Right kidney (tissue), 1 donor: ENCODE results near the gene SLC35F4.

ENCODE experiments used
- DNase-seq: peaks from one replicate; pipeline ENCODE4 v3.0.0-alpha.2; 2016

Gene SLC35F4

DNA sequence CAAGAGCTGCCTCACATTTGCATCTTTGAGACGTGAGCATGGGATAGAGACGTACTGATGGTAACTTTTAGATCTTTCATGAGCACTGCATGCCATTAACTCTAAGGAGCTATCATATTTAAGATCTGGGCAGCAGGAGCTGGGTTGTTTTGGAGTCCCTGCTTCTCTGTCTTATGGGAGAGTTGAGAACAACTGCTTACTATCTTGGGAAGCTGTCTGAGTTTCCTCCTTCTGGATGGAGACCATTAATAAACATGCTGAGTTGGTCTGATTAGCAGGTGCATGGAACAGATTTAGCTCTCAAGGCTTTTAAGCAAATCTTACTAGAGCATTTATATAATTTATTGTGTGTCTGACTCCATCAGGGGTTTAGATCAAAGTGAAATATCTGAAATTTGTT is 252.9 kb downstream of the SLC35F4 start:
- DNase-seq = no peak

GRCh38 chr14:57611555-57612075 is 254.3 kb downstream of the SLC35F4 start:
- DNase-seq = no peak

DNA sequence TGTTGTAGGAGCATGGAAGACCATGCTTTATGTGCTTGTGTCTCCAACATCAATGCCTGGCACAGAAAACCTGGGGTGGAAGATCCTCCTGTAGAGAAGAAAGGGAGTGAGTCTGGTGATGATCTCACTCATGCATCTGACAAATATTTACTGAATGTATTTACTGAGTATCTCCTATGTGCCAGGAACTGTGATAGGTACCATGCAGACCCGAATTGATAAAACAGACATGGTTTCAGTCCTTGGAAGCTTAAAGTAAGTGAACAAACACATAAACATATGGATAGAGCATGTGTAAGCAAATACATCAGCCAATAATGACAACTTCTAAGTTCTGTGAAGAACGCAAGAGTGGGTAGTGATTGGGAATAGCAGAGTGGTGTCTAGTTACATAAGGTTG is 255.3 kb downstream of the SLC35F4 start:
- DNase-seq = no peak

- DNase-seq = peak; percentile 12
Measured at GRCh38 chr14:57609192-57610075, 256.5 kb downstream of the SLC35F4 start.

DNA sequence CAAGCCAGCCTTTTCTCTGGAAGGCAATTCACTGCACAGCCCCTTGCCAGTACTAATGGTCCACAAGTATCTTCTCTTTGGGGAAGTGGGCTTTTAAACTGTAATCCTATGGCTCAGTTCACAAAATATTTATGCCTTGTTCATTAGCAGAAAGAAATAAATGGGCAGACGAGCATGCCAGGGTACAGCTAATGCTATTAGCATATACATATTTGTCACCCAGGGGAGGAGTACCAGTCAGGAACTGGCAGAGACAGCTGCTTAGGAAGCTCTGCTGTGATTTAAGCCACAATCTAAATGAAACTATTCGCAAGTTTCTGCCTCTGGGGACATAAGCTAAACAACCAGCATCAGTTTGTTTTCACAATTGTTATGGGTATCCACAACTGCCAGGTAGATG is 258.8 kb downstream of the SLC35F4 start:
- DNase-seq = no peak

- DNase-seq = no peak
Measured at GRCh38 chr14:57583396-57583795, 282.5 kb downstream of the SLC35F4 start.

- DNase-seq = no peak
Measured at GRCh38 chr14:57582746-57583145, 283.1 kb downstream of the SLC35F4 start.

- no peak for DNase-seq
Measured at GRCh38 chr14:57578801-57579200, 287.1 kb downstream of the SLC35F4 start.

DNA sequence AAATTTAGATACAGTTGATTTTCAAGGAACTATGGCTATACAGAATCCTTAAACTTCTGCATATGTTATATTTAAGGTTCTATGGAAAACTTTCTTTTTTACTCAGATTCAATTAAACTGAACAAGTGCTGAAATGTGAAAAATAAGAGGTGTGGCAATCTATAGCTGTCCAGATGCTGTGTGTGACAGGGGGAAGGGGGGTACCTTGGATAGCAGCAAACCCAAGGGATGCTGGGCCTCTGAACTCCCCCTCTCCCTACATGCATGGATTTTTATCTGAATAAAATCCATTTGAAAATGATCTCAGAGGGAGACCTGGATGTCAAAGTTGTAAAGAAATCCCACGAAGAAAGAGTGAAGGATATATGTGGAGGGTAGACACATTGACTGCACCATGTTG is 289.4 kb downstream of the SLC35F4 start:
- no peak for DNase-seq

DNA sequence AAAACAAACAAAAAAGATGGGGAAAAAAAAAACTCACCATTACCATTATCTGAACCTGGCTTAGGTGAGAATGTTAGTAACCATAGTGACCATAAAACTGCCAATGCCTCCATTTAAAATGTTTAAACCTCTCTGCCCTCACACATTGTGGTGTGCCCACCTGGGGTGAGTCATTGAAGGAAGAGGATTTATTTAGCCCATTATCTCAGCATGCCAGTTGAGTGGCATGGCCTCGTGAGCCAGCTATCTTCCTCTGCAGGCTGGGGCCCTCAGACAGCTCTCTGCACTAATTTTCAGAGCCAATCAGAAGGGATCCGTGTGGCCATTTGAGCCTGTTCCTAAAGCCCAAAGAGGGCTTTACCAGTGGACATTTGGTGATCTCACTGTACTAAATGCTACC is 290.4 kb downstream of the SLC35F4 start:
- DNase-seq = no peak

DNA sequence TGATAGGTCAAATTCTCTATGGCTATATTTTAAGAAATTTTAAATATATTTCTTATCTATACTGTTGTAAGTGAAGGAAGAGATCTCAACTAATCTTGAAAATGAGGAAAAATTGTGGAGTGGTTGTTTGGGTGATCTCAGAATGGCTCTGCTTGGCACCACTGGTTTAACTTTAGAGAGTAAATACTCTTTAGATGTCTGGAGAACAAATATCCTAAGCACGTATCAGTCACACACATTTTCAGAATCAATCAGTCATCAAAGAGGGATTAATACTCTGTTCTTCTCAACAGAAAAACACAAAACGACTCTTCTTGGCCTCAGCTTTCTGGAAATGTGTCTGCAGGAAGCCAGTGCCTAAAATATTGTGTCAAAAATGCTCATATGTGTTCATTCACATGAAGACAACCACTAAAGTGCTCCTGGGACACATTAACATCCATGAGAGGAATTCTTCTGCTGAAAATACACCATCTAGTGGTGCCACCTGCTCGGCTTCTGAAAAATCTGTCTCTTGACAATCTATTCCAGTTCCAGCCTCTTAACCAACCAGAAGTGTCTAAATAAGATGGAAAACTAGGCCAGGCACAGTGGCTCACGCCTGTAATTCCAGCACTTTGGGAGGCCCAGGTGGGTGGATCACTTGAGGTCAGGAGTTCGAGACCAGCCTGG is 291.1 kb downstream of the SLC35F4 start:
- DNase-seq = no peak

DNA sequence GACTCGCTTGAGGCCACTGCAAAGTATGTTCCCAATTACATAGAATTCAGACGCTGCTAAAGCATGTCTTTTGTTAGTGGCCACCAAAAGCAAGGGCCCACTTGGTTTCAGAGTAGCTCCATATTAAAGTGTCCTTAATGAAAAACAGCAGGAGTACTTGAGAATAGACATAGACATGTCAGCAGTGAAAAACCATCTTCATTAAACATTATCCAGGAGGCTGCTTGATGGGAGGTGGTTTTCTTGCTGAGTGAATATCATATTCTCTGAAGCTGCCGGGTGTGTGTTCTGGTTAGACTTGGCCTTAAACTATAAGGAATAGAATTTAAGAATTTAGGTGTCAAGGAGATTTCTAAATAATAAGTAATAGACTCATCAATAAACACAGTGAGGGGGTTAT is 292.7 kb downstream of the SLC35F4 start:
- DNase-seq = no peak

DNA sequence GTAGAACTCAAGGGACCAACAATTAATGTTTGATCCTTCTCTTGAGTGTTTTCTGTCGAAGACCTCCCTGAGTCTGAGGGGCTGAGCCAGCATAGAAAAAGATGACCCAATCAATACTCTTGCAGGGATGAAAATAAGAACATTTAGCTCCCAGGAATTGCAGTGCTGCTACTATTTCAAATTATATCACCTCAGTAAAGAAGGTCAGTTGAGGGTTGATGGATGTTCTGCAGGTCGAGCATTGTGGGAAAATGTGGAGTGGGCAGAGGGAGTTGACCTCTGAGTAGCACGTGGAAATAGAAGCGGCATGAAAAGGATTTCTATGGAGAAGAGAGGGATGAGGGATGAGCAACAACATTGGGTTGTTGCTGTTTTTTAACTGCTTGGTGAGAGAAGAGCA is 297.3 kb downstream of the SLC35F4 start:
- DNase-seq = no peak

DNA sequence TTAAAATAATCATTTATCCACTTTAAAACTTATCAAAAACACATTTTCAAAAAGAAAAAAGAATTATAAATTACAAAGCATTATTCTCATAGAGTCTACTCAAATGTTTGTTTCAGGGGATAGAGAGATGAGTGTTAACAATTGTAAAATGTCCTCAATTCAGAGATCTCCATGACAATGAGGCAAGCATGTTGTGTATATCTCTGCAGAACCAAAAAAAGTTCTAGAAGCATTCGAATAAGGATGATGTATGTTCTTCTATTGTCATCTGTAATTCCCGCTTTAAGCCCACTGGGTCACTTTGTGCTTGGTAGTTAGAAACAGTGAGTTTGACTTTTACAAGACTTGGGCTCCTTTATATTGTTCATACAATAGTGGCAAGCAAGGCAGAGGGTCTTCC is 298.7 kb downstream of the SLC35F4 start:
- DNase-seq = no peak

- DNase-seq = no peak
Measured at GRCh38 chr14:57560681-57561080, 305.2 kb downstream of the SLC35F4 start.

- peak; percentile 47 for DNase-seq
Measured at GRCh38 chr14:57559576-57559975, 306.3 kb downstream of the SLC35F4 start.

DNA sequence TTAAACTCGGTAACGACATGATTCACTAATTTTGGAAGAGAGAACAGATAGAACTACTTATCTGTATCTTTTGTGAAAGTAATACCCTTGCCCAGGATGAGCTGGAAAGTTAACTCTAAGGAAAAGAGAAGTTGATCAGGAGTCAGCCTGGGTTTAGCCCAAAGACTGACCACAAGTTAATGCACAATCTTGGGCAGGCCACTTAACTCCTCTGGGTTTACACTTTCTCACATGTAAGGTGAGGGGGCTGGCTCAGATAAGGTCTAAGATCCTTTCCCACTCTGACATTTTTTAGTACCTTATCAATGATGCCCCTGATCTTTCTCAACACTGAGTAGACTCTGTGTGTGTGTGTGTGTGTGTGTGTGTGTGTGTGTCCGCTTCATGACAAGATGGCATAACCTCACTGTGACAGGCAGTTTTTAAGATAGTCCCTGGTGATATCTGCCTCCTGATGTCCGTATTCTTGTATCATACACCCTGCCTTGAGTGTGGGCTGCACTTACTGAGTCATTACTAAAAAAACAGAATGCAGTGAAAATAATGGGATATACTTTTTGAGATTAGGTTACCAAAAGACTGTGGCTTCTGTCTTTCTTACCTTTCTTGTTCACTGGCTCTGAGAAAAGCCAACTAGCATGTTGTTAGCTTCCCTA is 316.0 kb downstream of the SLC35F4 start:
- no peak for DNase-seq

GRCh38 chr14:57549016-57549564 is 316.8 kb downstream of the SLC35F4 start:
- DNase-seq = no peak

GRCh38 chr14:57547131-57547530 is 318.8 kb downstream of the SLC35F4 start:
- DNase-seq = no peak

DNA sequence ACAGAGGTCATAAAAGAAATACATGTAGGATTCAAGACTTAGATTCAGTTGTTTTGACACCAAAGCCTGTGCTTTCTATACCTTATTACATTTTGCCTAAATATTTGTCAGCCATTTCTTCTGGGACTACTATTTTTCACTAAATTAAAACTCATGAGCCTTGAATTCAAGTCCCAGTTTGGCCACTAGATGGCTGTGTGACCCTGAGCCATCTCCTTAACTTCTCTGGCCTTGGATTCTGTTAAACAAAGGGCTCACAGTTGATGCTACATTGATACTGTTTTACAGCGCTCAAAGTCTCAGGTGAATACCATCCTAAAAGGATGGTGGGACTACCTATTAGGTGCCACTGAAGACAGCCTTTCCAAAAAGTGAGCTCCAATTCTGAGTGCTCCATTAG is 332.7 kb downstream of the SLC35F4 start:
- no peak for DNase-seq

GRCh38 chr14:57530571-57530970 is 335.3 kb downstream of the SLC35F4 start:
- no peak for DNase-seq

- no peak for DNase-seq
Measured at GRCh38 chr14:57526942-57527341, 338.9 kb downstream of the SLC35F4 start.

- DNase-seq = no peak
Measured at GRCh38 chr14:57519043-57519442, 346.8 kb downstream of the SLC35F4 start.
